MM.1S (cell line): ENCODE measurements around the gene TMEM26.

Experiments
- DNase-seq: peaks from one replicate; pipeline ENCODE4 v3.0.0-alpha.2; 2015
- H2AFZ ChIP-seq: fragments of 300-600 bp; sonication (generic); 2 replicates; pipeline ENCODE4 v1.6.0; 2016; ENCODE audit warnings: antibody characterized with exemption, low read length
- H3F3A ChIP-seq: fragments of 300-600 bp; sonication (generic); 2 replicates; pipeline ENCODE4 v1.6.1; 2016; ENCODE audit warnings: mild to moderate bottlenecking, antibody characterized with exemption, low read length, moderate library complexity, mixed read lengths; ENCODE audit not compliant: insufficient read depth
- H3K27ac ChIP-seq: fragments of 300-600 bp; sonication (generic); 2 replicates; pipeline ENCODE4 v1.5.1; 2016; ENCODE audit warnings: mild to moderate bottlenecking, low read length
- H3K27me3 ChIP-seq: fragments of 300-600 bp; sonication (generic); replicated peaks from 2 replicates; pipeline ENCODE4 v1.6.0; 2016; ENCODE audit warnings: low read length; ENCODE audit not compliant: insufficient read depth
- H3K36me3 ChIP-seq: fragments of 300-600 bp; sonication (generic); replicated peaks from 2 replicates; pipeline ENCODE4 v1.6.1; 2016; ENCODE audit warnings: mild to moderate bottlenecking, low read length, mixed read lengths; ENCODE audit not compliant: insufficient read depth
- H3K4me1 ChIP-seq: fragments of 300-600 bp; sonication (generic); 2 replicates; pipeline ENCODE4 v1.6.1; 2016; ENCODE audit warnings: low read length, mixed read lengths
- H3K4me2 ChIP-seq: fragments of 300-600 bp; sonication (generic); 2 replicates; pipeline ENCODE4 v1.6.0; 2016; ENCODE audit warnings: low read depth, low read length
- H3K4me3 ChIP-seq: fragments of 300-600 bp; sonication (generic); 2 replicates; pipeline ENCODE4 v1.5.1; 2016; ENCODE audit warnings: low read length, mixed read lengths
- H3K79me2 ChIP-seq: fragments of 300-600 bp; sonication (generic); 2 replicates; pipeline ENCODE4 v1.6.1; 2016; ENCODE audit warnings: mixed run types, low read length, mixed read lengths
- H3K9ac ChIP-seq: fragments of 300-600 bp; sonication (generic); 2 replicates; pipeline ENCODE4 v1.6.1; 2016; ENCODE audit warnings: low read length, mixed read lengths
- H3K9me2 ChIP-seq: fragments of 300-600 bp; sonication (generic); replicated peaks from 2 replicates; pipeline ENCODE4 v1.6.1; 2016; ENCODE audit warnings: mild to moderate bottlenecking, low read length, mixed read lengths; ENCODE audit not compliant: insufficient read depth
- H3K9me3 ChIP-seq: fragments of 300-600 bp; sonication (generic); replicated peaks from 2 replicates; pipeline ENCODE4 v1.6.1; 2016; ENCODE audit warnings: mild to moderate bottlenecking, low read length, mixed read lengths; ENCODE audit not compliant: insufficient read depth
- H4K20me1 ChIP-seq: fragments of 300-600 bp; sonication (generic); 2 replicates; pipeline ENCODE4 v1.6.1; 2016; ENCODE audit warnings: mild to moderate bottlenecking, low read length, moderate library complexity, mixed read lengths; ENCODE audit not compliant: insufficient read depth
- EZH2 ChIP-seq: fragments of 300-600 bp; sonication (generic); optimal IDR thresholded peaks from 2 replicates; pipeline ENCODE3; 2017; ENCODE audit warnings: low read depth, mild to moderate bottlenecking, antibody characterized with exemption, low read length, mixed read lengths
- EZH2phosphoT487 ChIP-seq: fragments of 300-600 bp; sonication (generic); IDR thresholded peaks from 2 replicates; pipeline ENCODE4 v1.6.1; 2018; ENCODE audit warnings: antibody characterized with exemption, low read length
- TF ChIP-seq, protein P1 (sequence below): fragments of 300-600 bp; sonication (generic); IDR thresholded peaks from 2 replicates; pipeline ENCODE4 v1.5.1; 2016; ENCODE audit warnings: antibody characterized with exemption, low read length, mixed read lengths

TMEM26 gene

DNA sequence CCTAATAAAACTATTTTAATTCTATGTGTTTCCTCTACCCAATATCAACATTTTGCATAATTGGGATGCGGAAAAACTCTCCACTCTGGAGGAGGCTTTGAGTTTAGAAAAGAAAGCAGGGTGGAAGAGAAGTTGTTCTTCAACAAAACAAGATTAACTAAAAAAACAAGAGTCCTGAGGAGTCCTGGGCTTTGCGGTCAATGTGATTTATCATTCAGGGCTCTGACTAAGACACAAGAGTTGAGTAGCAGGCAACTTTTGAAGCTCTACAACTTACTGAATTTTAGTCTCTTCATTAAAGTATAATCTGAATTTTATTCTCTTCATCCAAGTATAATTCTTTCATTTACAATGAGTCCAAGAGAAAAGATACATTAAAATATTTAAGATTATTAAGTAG lies 18.3 kb upstream of the TMEM26 start:
- TF ChIP-seq EZH2 (no peak), EZH2phosphoT487 (no peak)
- TF ChIP-seq, protein P1, sequence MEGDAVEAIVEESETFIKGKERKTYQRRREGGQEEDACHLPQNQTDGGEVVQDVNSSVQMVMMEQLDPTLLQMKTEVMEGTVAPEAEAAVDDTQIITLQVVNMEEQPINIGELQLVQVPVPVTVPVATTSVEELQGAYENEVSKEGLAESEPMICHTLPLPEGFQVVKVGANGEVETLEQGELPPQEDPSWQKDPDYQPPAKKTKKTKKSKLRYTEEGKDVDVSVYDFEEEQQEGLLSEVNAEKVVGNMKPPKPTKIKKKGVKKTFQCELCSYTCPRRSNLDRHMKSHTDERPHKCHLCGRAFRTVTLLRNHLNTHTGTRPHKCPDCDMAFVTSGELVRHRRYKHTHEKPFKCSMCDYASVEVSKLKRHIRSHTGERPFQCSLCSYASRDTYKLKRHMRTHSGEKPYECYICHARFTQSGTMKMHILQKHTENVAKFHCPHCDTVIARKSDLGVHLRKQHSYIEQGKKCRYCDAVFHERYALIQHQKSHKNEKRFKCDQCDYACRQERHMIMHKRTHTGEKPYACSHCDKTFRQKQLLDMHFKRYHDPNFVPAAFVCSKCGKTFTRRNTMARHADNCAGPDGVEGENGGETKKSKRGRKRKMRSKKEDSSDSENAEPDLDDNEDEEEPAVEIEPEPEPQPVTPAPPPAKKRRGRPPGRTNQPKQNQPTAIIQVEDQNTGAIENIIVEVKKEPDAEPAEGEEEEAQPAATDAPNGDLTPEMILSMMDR: no peak
- no peak for DNase-seq
- no peaks in the 10 kb centered on the region for H4K20me1 ChIP-seq
- no peaks in the 10 kb centered on the region for H3K79me2 ChIP-seq
- H3F3A ChIP-seq: no peaks in the 10 kb centered on the region
- no peaks in the 10 kb centered on the region for H3K9me2 ChIP-seq
- H3K9me3 ChIP-seq: no peaks in the 10 kb centered on the region
- H3K4me1 ChIP-seq: no peaks in the 10 kb centered on the region
- H3K4me3 ChIP-seq: no peak overlapping the region
- no peaks in the 10 kb centered on the region for H3K27me3 ChIP-seq
- no peak overlapping the region for H2AFZ ChIP-seq
- H3K36me3 ChIP-seq: no peaks in the 10 kb centered on the region
- H3K4me2 ChIP-seq: no peak overlapping the region
- H3K9ac ChIP-seq: no peak overlapping the region
- H3K27ac ChIP-seq: no peak overlapping the region

DNA sequence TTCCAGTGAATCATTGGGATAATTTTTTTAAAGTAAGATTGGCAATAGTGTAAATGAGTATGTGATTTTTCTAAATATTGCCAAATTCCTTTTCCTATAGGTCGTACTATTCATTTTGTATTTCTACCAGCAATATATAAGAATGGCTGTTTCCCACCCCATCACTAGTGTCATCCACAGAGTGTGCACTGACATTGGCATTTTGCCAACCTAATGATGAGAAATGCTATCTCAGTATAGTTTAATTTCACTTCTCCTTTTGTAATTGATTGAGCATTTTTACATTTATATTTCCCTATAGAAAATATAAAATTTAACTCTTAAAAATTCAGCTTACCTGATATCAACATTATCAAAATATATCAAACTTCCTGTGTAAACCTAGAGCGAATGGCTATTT lies 17.6 kb upstream of the TMEM26 start:
- TF ChIP-seq, protein P1: no peak
- TF ChIP-seq EZH2phosphoT487 (no peak), EZH2 (no peak)

DNA sequence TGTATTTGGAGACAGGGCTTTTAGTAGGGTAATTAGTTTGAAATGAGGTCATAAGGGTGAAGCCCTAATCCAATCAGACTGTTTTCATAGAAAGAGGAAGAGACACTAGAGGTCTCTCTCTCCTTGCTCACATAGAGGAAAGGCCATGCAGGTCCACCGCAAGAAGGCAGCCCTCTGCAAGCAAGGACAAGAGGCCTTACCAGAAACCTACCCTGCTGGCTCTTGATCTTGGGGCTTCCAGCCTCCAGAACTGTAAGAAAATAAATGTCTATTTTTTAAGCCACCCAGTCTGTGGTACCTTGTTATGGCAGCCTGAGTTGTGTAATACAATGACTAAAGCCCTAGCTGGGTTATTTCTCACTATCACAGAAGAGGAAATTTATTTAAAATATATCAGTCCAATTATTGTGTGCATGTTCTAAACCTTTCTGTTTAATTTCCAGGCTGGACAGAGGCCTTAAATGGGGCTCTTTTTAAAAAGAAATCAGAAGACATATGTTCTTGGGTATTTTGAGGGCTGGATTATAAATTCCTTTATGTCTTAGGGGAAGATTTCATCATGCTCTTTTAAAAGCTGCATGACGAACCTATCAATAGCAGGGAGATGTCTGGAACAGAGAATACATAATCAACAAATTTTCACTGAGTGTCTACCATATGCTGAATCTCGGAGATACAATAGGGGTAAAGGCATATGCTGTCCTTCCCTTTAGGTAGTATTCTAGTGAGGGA lies 12.9 kb upstream of the TMEM26 start:
- Histone ChIP-seq H3K27me3 (no peaks in the 10 kb centered on the region), H3K27ac (no peak overlapping the region), H3K9ac (no peak overlapping the region), H3K4me1 (no peaks in the 10 kb centered on the region), H2AFZ (no peak overlapping the region), H4K20me1 (no peaks in the 10 kb centered on the region), H3F3A (no peaks in the 10 kb centered on the region), H3K79me2 (no peaks in the 10 kb centered on the region), H3K4me2 (no peak overlapping the region), H3K4me3 (no peak overlapping the region), H3K9me2 (no peaks in the 10 kb centered on the region), H3K36me3 (no peaks in the 10 kb centered on the region), H3K9me3 (no peaks in the 10 kb centered on the region)
- DNase-seq: no peak
- no peak for TF ChIP-seq EZH2
- TF ChIP-seq, protein P1: no peak
- TF ChIP-seq EZH2phosphoT487: no peak

More for the DNA sequence above, 17.6 kb upstream of the TMEM26 start:
- Histone ChIP-seq H3K36me3 (no peaks in the 10 kb centered on the region), H3K4me2 (no peak overlapping the region), H3K9ac (no peak overlapping the region), H3K4me3 (no peak overlapping the region), H3K9me2 (no peaks in the 10 kb centered on the region), H3K27ac (no peak overlapping the region), H3K9me3 (no peaks in the 10 kb centered on the region), H3F3A (no peaks in the 10 kb centered on the region), H3K79me2 (no peaks in the 10 kb centered on the region), H4K20me1 (no peaks in the 10 kb centered on the region), H2AFZ (no peak overlapping the region), H3K4me1 (no peaks in the 10 kb centered on the region), H3K27me3 (no peaks in the 10 kb centered on the region)
- DNase-seq: no peak
